ENCODE results near the gene APLP1.
"Not testable (repeated sequence)": the region's sequence is repeated elsewhere in the genome, so short reads cannot be mapped to it uniquely, and the experiment has no call there.

Gene APLP1

DNA sequence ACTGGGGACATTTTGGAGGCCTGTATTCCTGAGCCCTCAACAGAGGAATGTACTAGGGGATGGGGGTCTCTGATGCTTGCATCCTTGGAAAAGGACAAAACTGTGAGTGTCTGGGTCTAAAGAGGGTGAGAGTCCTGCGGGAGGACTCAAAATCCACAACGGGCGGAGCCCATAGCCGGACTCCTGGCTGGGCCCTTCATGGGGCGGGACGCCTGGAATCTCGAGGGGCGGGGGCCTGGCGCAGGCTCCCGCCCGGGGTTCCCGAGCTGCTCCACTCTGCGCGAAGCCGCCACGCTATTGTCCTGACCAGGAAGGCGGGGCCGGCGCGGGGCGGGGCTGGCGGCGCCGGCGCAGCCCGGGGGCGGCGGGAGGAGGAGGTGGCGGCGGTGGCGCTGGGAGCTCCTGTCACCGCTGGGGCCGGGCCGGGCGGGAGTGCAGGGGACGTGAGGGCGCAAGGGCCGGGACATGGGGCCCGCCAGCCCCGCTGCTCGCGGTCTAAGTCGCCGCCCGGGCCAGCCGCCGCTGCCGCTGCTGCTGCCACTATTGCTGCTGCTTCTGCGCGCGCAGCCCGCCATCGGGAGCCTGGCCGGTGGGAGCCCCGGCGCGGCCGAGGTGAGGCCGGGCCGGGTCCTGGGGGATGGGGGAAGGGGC, at the start of gene APLP1:
TSS of gene APLP1 (plus strand) at position 403 of the 651 bp plus-strand sequence. CDS start at position 466, 63 bp downstream.
- DNase-seq: peak; percentile 61

DNA sequence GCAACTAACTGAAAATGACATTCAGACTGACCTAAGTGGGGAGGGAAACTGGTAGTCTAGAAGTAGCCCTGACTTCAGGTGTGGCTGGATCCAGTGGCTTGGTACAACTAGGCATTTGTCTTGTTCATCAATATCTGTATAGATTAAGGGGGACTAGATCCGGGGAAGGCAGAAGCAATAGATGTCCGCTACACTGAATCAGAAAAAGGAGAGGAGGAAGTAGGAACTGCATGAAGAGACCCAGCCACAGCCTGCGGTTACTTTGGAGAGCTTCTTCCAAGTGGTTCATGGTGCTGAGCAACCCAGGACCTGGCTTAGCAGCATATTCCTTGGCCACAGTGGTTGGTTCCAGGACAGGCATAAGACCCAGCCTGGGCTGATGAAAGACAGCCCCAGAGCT, 45.8 kb upstream of the APLP1 start:
- DNase-seq: no peak

DNA sequence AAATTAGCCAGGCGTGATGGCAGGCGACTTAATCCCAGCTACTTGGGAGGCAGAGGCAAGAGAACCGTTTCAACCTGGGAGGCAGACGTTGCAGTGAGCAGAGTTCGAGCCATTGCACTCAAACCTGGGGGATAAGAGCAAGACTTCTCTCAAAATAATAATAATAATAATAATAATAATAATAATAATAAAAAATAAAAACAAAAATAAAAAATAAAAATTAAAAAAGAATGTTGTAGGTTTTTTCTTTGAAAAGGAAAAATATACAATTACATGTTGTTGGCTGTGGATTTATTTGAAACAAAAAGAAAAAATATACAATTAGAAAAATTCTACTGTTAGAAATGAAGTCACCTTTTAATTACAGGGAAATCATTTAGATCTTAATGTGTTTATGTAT, 44.2 kb upstream of the APLP1 start:
- no peak for DNase-seq

DNA sequence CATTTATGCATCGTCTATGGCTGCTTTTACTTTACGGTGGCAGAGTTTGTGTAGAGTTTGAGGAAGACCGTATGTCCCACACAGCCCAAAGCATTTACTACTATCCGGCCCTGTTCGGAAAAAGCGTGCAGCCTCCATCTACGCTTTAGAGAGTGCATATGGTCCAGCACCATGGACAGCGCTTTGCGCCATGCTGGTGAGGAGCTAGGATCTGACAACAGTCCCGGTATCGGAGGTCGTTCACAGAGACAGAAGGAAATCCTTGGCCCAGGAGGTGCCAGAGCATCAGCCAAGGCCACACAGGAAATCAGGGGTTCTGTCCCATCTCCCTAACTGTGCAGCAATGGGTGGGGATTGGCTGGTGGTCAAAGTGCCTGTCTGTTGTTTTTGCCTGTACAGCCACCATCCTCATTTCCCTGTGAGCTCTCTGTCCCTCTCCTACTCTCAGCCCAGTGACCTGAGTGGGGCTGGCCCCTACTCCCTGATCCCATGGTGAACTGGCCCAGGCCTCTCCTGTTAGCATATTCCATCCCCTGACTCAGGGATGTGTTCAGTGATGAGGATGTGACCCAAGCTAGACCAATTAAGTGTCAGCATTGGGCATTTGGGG, 39.6 kb upstream of the APLP1 start:
- no peak for DNase-seq

DNA sequence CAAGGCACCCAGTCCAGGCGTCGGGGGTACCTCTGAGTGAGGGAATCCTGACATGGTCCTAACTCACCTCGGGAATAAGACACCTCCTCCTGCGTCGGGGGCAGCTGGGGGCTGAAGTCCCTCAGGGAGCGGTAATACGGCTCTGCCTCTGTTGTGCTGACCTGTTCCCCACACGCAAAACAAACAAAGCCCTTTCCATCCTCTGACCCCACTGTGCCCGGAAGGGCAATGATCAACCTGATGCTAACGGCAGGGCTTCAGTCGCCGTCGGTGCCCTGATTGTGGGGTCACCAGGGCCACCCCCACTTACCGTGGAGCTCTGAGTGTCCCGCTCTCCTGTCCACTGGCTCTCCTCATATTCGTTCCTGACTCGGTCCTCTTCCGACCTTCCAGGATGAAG, 37.4 kb upstream of the APLP1 start:
- no peak for DNase-seq

DNA sequence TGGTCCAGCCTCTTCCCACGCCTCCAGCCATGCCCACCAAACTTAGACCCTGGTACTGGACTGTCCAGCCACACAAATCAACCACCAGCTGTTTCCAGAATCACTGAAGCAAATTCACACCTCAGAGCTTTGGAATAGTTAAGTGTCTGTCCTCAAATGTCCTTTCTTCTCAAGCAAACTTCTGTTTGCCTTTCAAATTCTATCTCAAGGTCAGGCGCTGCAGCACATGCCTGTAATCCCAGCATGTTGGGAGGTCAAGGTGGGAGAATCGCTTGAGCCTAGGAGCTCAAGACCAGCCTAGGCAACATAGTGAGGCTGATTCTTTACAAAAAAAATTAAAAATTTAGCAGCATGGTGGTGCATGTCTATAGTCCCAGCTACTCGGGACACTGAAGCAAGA, 36.3 kb upstream of the APLP1 start:
- DNase-seq: no peak

DNA sequence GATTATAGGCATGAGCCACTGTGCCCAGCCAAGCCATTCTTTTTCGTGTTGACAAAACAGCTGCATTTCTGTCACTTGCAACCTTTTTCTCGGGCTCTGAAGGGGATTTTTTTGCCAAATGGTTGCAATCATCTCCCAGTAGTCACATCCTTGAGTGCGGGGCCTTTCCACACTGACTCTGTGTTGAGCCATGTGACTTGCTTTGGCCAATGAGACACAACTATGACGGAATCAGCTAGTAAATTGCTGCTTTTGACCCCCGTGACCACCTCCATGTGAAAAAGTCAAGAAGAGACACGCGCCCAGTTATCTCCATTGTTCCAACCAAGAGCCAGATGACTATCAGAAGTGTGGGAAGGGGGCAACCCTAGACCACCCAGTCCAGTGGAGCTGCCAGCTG, 34.4 kb upstream of the APLP1 start:
- DNase-seq: no peak

DNA sequence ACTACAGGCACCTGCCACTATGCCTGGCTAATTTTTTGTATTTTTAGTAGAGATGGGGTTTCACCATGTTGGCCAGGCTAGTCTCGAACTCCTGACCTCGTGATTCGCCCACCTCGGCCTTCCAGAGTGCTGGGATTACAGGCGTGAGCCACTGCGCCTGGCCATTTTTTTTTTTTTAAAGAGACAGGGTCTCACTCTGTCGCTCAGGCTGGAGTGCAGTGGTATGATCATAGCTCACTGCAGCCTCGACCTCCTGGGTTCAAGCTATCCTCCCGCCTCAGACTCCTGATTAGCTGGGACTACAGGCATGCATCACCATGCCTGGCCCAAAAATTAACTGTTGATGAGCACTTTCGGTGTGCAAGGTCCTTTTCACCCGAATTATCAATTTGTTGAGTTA, 32.3 kb upstream of the APLP1 start:
- not testable (repeated sequence) for DNase-seq

DNA sequence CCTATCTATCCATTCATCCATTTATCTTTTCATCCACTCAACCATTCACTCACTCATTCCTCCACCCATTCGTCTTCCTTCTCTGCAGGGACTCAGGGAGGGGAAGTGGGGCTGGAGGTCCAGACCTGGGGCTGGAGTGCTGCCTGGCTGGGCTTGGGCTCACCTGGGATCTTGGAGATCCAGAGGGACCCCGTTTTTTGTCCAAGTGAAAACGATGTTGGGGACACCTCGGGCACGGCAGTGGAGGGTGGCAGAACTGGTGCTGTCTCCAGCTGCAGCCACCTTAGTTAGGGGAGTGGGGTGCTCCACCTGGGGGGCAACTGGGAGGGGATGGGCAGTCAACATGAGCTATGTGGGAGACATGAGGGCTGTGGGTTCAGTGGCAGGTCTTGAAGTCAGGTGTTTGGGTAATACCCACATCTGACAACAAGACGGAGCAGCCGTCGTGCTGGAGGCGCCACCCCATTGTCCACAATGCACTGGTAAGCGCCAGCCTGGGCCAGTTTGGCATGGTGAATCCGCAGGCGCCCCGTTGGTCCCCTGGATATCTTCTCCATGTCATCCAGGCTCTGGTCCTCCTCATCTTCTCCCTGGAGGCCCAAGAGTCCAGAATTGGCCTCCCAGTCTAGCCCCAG, 26.3 kb upstream of the APLP1 start:
- DNase-seq: no peak

DNA sequence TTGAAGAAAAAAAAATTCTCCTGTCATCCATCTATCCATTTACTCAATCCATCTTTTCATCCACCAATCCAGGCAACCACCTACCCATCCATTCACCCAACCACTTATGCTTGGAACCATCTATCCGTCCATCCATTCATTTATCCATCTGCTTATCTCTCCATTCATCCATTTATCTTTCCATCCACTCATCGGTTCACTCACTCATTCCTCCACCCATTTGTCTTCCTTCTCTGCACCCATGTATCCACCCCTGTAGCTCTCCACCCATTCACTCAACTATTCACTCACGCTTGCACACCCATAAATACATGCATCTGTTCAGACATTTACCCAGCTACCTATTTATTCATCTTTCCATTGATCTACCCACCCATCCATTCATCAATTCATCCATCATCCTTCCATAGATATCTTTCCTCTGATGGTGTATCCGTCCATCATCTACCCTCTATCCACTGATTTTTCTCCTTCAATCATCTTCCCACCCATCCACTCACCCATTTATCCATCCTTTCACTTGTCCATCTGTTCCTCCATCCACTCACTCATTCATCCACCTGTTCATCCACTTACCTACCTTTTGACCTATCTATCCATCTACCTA, 25.6 kb upstream of the APLP1 start:
- DNase-seq: no peak

DNA sequence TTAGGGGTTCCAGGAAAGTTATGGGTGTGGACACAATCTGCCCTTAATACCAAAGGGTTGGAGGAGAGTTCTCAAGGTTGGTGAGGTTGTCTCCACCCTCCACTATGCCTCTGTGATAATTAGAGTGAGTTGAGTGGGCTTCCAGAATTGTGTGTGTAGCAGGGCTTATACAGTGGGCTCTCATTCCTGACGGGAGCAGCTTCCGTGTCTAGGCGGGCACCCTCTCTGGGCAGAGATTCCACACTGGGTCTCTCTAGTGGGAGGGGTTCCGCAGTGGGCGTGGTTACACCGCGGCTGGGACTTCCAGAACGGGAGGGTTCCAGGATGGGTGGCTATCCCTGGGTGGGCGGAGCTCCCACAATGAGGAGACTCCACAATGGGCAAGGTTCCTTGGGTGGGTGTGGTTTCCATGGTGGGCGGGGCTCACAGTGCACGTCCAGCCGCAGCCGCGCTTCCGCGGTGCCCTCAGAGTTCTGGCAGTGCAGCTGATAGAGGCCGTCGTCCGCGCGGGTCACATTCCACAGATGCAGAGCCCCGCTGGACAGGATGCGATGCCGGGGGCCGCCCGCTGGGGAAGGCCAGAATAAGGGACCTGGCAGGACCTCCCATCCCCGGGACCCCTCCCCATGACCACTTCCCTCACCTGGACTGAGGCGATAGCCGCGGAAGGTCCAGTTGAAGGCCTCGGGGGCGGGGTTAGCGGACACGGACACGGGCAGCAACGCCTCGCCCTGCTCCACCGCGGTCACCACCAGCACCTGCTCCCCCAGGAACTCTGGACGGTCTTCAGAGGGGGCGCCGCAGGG, 24.5 kb upstream of the APLP1 start:
- DNase-seq: no peak

DNA sequence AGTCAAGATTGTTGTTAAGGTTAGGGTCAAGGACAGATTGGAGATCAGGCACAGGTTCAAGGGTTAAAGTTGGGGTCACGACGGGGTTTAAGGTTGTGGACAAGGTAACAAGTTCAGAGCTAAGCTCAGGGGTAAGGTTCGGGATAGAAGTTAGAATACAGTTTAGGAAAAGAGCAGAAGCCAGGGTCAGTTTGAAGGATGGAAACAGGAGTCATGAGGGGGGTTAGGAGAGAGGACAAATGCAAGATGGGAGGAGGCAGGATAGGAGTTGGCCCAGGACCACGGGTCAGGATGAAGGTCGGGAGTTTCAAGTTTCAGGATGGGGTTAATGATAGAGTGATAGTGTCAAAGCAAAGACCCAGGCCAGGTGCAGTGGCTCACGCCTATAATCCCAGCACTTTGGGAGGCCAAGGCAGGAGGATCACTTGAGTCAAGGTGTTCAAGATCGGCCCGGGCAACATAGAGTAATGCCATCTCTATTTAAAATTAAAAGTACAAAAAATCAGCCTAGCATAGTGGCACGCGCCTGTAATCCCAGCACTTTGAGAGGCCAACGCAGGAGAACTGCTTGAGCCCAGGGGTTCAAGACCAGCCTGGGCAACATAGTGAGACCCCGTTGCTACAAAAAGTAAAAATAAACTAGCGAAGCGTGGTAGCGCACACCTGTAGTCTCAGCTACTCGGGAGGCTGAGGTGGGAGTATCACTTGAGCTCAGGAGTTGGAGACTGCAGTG, 23.7 kb upstream of the APLP1 start:
- no peak for DNase-seq

DNA sequence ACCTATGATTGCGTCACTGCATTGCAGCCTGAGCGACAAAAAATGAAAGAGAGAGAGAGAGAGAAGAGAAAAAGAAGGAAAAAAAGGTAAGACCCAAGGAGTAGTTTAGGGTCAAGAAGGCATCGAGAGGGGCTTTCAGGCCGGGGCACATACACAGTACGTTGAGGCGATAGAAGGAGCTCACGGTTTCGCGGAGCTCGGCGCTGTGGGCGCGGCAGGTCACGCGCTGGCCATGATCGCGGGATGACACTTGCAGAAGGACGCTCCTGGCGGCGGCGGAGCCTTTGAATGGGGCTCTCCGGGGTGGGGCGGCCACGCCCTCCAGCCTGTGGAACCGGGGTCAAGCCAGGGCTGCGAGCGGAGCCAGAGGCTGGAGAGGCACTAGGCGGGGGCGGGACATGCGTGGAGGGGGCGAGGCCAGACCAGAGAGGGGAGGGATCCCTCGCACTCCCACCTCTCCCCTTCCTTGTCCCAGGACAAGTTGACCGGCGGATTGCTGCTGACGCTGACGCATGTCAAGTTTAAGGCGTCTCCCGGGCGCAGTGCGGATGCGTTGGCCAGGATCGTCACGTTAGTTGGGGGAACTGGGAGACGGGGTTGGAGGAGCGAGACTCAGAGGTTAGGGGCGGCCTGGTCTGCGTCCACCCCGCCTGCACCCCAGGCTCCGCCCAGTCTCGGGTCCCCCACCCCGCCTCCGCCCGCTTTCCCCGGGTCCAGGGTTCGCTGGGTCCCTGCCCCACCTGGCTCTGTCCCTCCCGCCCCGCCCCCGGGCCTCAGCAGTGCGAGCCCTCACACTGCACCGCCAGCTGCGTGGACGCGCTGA, 22.9 kb upstream of the APLP1 start:
- no peak for DNase-seq

DNA sequence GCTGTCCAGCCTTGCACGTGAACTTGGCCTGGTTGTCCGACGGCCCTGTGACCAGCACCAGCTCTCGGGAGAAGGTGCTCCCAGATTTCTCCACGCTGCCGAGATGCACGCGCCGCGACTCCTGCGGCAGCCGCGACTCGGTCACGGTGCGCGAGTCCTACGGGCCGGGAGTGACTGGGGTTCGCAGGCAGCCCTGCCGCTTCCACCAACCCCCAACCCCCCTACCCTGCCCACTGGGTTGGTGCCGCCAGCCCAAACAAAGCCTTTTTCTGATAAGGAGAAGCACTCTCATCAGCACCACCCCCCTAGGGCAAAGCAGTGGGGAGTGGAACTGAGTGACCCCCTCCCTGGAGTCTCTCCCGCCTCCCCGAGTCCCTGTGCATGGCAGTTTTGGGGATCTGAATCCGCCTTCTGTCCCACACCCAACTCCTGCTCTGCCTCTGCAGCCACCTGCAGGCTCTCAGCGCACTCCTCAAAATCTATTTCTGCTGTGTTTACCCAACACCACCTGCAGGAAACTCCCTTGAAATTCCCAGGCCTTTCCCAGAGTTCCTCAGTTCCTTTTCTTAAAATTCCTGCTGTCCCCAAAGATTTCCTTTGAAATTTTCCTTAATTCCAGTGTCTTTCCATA, 22.2 kb upstream of the APLP1 start:
- DNase-seq: peak; percentile 61

DNA sequence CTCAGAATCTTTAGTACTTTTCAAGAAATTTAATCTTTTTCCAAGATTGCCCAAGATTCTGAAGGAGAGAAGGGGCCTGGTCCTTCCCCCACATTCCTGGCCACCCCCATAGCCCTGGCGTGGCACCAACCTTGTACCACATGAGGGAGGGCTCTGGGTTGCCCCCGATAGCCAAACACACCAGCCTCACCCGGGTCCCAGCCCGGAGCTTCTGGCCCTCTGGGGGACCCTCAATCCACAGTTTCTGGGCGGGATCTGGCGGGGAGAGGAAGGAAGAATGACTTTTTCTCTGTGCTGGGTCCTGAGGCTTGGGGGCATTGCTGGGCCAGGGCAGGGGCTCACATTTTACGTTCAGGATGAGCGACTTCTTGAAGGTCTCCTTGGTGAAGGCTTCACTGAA, 20.5 kb upstream of the APLP1 start:
- DNase-seq: no peak

DNA sequence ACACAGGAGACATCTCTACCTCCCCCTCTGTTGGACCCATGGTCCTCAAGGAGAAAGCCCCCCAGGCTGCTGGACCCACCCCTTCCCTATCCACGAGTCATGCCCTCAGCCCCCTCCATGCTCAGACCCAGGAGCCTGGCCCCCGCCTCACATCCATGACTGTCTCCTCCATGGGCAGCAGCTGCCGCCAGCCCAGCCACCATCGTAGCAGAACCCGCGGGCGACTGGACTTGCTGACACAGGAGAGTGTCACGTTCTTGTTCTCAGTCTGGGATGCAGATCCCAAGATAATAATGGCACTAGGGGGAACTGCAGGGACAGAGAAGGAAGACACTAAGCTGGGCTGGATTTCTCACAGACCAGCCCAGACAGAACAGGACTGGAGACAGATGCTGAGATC, 19.9 kb upstream of the APLP1 start:
- DNase-seq: no peak

DNA sequence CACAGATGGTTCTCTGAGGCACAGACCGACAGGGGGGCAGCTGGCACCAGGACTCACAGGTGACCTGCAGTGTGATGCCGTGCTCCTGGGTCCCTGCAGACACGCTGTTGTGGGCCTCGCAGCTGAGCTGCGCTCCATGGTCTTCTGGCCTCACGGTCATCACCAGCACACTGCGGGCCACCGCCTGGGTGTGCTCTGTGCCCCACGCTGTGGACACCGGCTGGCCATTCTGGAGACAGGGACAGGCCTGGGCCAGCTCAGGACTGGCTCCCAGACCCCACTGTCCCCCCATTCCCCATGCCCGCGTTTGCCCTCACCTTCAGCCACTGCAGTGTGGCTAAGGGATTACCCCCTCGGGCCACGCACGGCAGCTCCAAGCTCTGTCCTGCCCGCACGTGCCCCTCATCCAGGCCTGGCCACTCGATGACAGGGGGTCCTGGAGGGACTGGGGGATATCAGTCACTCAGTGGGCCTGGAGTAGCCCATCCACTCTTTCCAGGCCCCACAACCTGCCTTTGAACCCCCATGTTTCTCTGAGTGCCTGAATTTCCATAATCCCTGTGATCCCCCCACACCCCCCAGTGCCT, 19.4 kb upstream of the APLP1 start:
- no peak for DNase-seq

DNA sequence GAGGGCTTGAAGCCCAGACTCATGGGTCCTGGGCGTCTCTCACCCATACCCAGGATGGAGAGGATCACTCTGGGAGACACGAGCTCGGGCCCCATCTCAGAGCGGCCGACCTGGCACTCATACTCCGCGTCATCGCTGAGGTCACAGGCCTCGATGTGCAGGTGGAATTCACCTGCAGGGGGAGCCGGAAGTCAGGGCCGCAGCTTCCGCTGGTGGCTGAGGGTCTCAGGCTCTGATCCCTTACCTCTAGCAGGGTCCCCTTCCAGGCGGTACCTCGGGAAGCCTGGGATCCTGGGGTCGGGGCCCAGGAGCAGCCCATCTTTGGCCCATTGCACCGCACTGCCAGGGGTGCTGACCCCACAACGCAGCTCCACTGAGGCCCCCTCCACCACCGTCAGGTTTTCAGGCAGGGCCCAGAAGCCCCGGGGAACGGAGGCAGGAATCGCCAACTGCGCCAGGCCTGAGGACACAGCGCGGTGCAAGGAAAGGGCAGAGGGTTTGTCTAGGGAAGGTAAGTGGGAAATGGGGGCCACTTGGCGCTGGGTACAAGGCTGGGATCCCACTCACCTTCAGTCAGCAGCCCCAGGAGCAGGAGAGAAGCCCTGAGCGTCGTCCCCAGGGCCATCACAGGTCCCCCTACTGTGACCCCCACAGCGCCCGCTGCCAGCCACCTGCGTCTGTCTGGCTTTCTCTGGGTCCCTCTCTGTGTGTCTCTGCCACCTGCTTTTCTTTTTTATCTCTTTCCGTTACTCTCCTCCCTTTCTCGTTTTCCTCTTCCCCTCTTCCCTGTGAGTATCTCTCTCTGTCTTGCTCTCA, 17.0 kb upstream of the APLP1 start:
- no peak for DNase-seq

DNA sequence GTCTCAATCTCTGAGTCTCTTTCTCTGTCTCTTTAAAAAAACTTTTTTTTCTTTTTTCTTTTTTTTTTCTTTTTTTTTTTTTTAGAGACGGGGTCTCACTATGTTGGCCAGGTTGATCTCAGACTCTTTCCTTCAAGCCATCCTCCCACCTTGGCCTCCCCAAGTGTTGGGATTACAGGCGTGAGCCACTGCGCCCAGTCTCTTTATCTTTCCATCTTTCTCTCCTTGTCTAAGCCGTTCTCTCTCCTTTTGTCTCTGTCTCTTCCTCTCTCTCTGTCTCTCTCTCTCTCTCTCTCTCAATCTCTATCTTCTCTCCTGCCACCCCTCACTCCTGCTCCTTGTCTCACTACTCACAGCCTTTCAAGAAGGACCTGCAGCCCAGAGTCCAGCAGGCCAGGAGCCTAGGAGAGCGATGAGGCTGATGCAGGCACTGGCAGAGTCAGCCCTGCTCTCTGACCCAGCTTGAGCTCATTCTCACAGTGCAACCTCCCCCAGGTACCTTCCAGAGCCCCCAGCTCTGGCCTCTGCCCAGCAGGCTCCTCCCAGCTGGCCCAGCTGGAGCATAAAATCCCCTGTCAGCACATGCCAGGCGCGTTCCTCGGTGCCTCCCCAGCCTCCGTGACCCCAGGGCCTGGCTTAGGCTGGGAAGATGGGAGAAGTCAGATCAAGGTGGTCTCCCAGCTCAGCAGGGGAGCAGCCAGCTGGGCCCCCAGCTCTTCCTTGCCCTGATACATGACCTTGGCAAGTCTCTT, 16.2 kb upstream of the APLP1 start, which contains the start of gene NPHS1:
TSS of gene NPHS1 (minus strand) at position 476 of the 752 bp plus-strand sequence. CDS start 667 bp downstream, outside the sequence.
- DNase-seq: peak; percentile 24
